Naive thymus-derived CD4-positive, alpha-beta T cell (primary cell): ENCODE results near the gene AACS. TPM values are rescaled to one million over a fixed set of nuclear protein-coding genes. Genes with fewer than 3 reads are reported as not detected.

Experiments used
- ATAC-seq: fragments of 150-1000 bp; cut with Tn5 transposase; 2 replicates; pipeline ENCODE4 v1.10.0; 2021; ENCODE audit warnings: mild to moderate bottlenecking, moderate library complexity
- CTCF ChIA-PET: fragments of 350-600 bp; sonication (Branson Sonifier 250); formaldehyde crosslinking; loops from one replicate; lab custom pipeline; 2021; ENCODE audit warnings: antibody characterized with exemption; lab: Charles Lee
- POLR2A ChIA-PET: fragments of 350-600 bp; sonication (Branson Sonifier 250); formaldehyde crosslinking; loops from one replicate; lab custom pipeline; 2021; ENCODE audit warnings: antibody characterized with exemption, inconsistent platforms; lab: Charles Lee
- DNase-seq, 9 donors: peaks; one replicate each; pipeline versions ENCODE4 v3.0.0 to v3.0.0-alpha.2; 2020 to 2022; ENCODE audit warnings: mixed read lengths in 1 of 9
- H3K27ac ChIP-seq: one replicate; pipeline ENCODE4 v1.7.0; 2013; ENCODE audit warnings: mild to moderate bottlenecking, low read depth, low read length, moderate library complexity
- H3K27me3 ChIP-seq, 2 donors: one replicate each; pipeline ENCODE4 v1.7.0; 2013; ENCODE audit warnings: low read length in 2 of 2, mild to moderate bottlenecking in 2 of 2, moderate library complexity in 2 of 2; ENCODE audit not compliant: control insufficient read depth in 2 of 2, insufficient read depth in 2 of 2
- H3K36me3 ChIP-seq, 3 experiments: 1 replicate in 2 of 3; 2 replicates in 1 of 3; pipeline ENCODE4 v1.7.0; 2013; ENCODE audit warnings: low read length in 3 of 3, mild to moderate bottlenecking in 3 of 3, moderate library complexity in 1 of 3; ENCODE audit not compliant: insufficient read depth in 3 of 3, control insufficient read depth in 2 of 3
- H3K4me1 ChIP-seq, 2 donors: one replicate each; pipeline ENCODE4 v1.7.0; 2013; ENCODE audit warnings: low read length in 2 of 2, mild to moderate bottlenecking in 2 of 2, moderate library complexity in 1 of 2; ENCODE audit not compliant: control insufficient read depth in 2 of 2, insufficient read depth in 2 of 2
- H3K4me3 ChIP-seq: 2 replicates; pipeline ENCODE4 v1.7.0; 2013; ENCODE audit warnings: mild to moderate bottlenecking, low read length
- H3K9me3 ChIP-seq, 3 experiments: 1 replicate in 2 of 3; 2 replicates in 1 of 3; pipeline ENCODE4 v1.7.0; 2013; ENCODE audit warnings: low read length in 3 of 3; ENCODE audit not compliant: control insufficient read depth in 2 of 3
- H3K27ac Mint-ChIP-seq, 9 donors: one replicate each; pipeline ENCODE4 v1.8.0; 2020 to 2022; ENCODE audit warnings: mixed read lengths in 9 of 9, mild to moderate bottlenecking in 8 of 9, moderate library complexity in 5 of 9, inconsistent platforms in 2 of 9
- H3K27me3 Mint-ChIP-seq, 5 donors: one replicate each; pipeline ENCODE4 v1.8.0; 2021 to 2022; ENCODE audit warnings: mixed read lengths in 5 of 5, mild to moderate bottlenecking in 1 of 5
- H3K36me3 Mint-ChIP-seq, 5 donors: one replicate each; pipeline ENCODE4 v1.8.0; 2020 to 2022; ENCODE audit warnings: mixed read lengths in 5 of 5, mild to moderate bottlenecking in 3 of 5, inconsistent platforms in 1 of 5
- H3K4me1 Mint-ChIP-seq, 7 donors: one replicate each; pipeline ENCODE4 v1.8.0; 2020 to 2022; ENCODE audit warnings: mixed read lengths in 7 of 7, mild to moderate bottlenecking in 3 of 7, inconsistent platforms in 1 of 7
- H3K4me3 Mint-ChIP-seq, 10 donors: one replicate each; pipeline ENCODE4 v1.8.0; 2020 to 2022; ENCODE audit warnings: mild to moderate bottlenecking in 10 of 10, mixed read lengths in 10 of 10, moderate library complexity in 6 of 10, inconsistent platforms in 2 of 10
- H3K9me3 Mint-ChIP-seq, 11 donors: one replicate each; pipeline ENCODE4 v1.8.0; 2020 to 2022; ENCODE audit warnings: mixed read lengths in 11 of 11, mild to moderate bottlenecking in 4 of 11, inconsistent platforms in 1 of 11, moderate library complexity in 1 of 11
- intact Hi-C, 2 donors: fragments of 100-400 bp; cut with micrococcal nuclease; formaldehyde crosslinking; loops; one replicate each; pipeline ENCODE4 v1.15.1; 2023
- polyA plus RNA-seq, 2 donors: library from polyadenylated mRNA; unstranded; fragments of 300-500 nt; fragmentation: Illumina TruSeq; gene quantifications; one replicate each; pipeline ENCODE4 v1.2.3, GENCODE V29; 2021
- total RNA-seq, 6 experiments: library from RNA in 5 of 6; stranded (reverse) in 5 of 6; gene quantifications; 1 replicate in 5 of 6; 2 replicates in 1 of 6; pipeline ENCODE4 v1.2.3 and lab custom pipeline; 2021 to 2026

The AACS gene
- total and polyA plus RNA-seq, 7 experiments from 2014 or later, result 11.6 to 21.7 (median 14.8) TPM

DNA sequence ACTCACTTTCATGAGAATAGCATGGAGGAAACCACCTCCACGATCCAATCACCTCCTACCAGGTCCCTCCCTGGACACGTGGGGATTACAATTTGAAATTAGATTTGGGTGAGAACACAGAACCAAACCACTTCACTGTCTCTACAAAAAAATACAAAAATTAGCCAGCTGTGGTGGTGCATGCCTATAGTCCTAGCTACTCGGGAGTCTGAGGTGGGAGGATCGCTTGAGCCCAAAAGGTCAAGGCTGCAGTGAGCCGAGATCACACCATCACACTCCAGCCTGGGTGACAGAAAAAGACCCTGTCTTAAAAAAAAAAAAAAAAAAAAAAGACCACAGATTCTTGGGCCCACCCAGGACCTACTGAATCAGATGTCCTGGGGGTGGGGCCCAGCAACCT is 43.5 kb upstream of the AACS start:
- no peak overlapping the region for H3K4me3 Mint-ChIP-seq
- H3K36me3 Mint-ChIP-seq, result peaks cover 0 to 47% (median 16%) of the 10 kb centered on the region in 5 donors
- no peaks in the 10 kb centered on the region for H3K27me3 Mint-ChIP-seq
- intact Hi-C loops, result no loop called here
- no peaks in the 10 kb centered on the region for H3K4me1 ChIP-seq
- no peaks in the 10 kb centered on the region for H3K9me3 ChIP-seq
- H3K9me3 Mint-ChIP-seq, result no peaks in the 10 kb centered on the region
- ATAC-seq (no peak), DNase-seq (no peak)
- no peak overlapping the region for H3K27ac ChIP-seq
- no peaks in the 10 kb centered on the region for H3K27me3 ChIP-seq
- H3K27ac Mint-ChIP-seq, result no peak overlapping the region
- no peak overlapping the region for H3K4me3 ChIP-seq
- peaks cover 0 to 5% (median 0%) of the 10 kb centered on the region in 3 experiments for H3K36me3 ChIP-seq
- CTCF ChIA-PET, result no interaction called here
- POLR2A ChIA-PET, result no interaction called here
- H3K4me1 Mint-ChIP-seq, result peaks cover 0 to 2% (median 0%) of the 10 kb centered on the region in 7 donors

- Mint-ChIP-seq H3K27ac (no peak overlapping the region), H3K27me3 (no peaks in the 10 kb centered on the region), H3K4me1 (peaks cover 0 to 2% (median 0%) of the 10 kb centered on the region in 7 donors), H3K36me3 (peaks cover 0 to 42% (median 16%) of the 10 kb centered on the region in 5 donors), H3K9me3 (no peaks in the 10 kb centered on the region), H3K4me3 (no peak overlapping the region)
- intact Hi-C loops, result no loop called here
- ATAC-seq, result no peak
- ChIA-PET CTCF (no interaction called here), POLR2A (no interaction called here)
- peaks cover 0 to 5% (median 0%) of the 10 kb centered on the region in 3 experiments for H3K36me3 ChIP-seq
- H3K27ac ChIP-seq, result no peak overlapping the region
- no peaks in the 10 kb centered on the region for H3K4me1 ChIP-seq
- DNase-seq, result no peak
- H3K9me3 ChIP-seq, result no peaks in the 10 kb centered on the region
- no peak overlapping the region for H3K4me3 ChIP-seq
- no peaks in the 10 kb centered on the region for H3K27me3 ChIP-seq
These were observed 42.2 kb upstream of the AACS start for GRCh38 chr12:125023065-125023464.

- Histone ChIP-seq H3K27ac (no peak overlapping the region), H3K27me3 (no peaks in the 10 kb centered on the region), H3K4me3 (no peak overlapping the region), H3K9me3 (no peaks in the 10 kb centered on the region), H3K36me3 (peaks cover 0 to 5% (median 0%) of the 10 kb centered on the region in 3 experiments), H3K4me1 (no peaks in the 10 kb centered on the region)
- ChIA-PET POLR2A (no interaction called here), CTCF (no interaction called here)
- Mint-ChIP-seq H3K9me3 (no peaks in the 10 kb centered on the region), H3K36me3 (peaks cover 0 to 34% (median 15%) of the 10 kb centered on the region in 5 donors), H3K4me3 (no peak overlapping the region), H3K4me1 (peaks cover 0 to 2% (median 0%) of the 10 kb centered on the region in 7 donors), H3K27me3 (no peaks in the 10 kb centered on the region), H3K27ac (no peak overlapping the region)
- intact Hi-C loops, result no loop called here
- DNase-seq (no peak), ATAC-seq (no peak)
These were observed 40.2 kb upstream of the AACS start for GRCh38 chr12:125024949-125025563.

- ATAC-seq (no peak), DNase-seq (no peak)
- Histone ChIP-seq H3K4me3 (no peak overlapping the region), H3K36me3 (peaks cover 0 to 5% (median 0%) of the 10 kb centered on the region in 3 experiments), H3K27ac (no peak overlapping the region), H3K9me3 (no peaks in the 10 kb centered on the region), H3K27me3 (no peaks in the 10 kb centered on the region), H3K4me1 (no peaks in the 10 kb centered on the region)
- Mint-ChIP-seq H3K9me3 (no peaks in the 10 kb centered on the region), H3K4me3 (no peak overlapping the region), H3K27ac (no peak overlapping the region), H3K36me3 (peaks cover 0 to 34% (median 15%) of the 10 kb centered on the region in 5 donors), H3K4me1 (peaks cover 0 to 2% (median 0%) of the 10 kb centered on the region in 7 donors), H3K27me3 (no peaks in the 10 kb centered on the region)
- ChIA-PET POLR2A (no interaction called here), CTCF (no interaction called here)
- intact Hi-C loops, result no loop called here
These were observed 39.5 kb upstream of the AACS start for GRCh38 chr12:125025606-125026235.

DNA sequence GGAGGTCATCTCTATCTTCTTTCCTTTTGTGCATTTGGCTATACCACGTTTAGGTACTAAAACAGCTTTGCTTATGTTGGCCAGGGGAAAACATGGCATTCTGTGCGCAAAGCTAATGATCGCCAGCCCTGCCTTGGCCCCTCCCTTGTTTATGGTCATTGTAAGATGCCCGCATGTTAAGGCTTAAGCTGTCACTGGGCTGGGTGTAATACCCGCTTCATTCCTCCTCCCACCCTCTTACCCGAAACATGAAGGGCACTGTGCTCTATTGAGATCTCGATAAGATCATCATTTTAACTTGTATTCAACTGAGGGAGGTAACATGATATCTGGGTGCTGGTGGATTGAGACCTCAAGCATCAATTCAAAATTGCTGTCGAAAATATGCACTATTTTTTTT is 37.1 kb upstream of the AACS start:
- Histone ChIP-seq H3K4me3 (no peak overlapping the region), H3K36me3 (peaks cover 0 to 5% (median 0%) of the 10 kb centered on the region in 3 experiments), H3K4me1 (no peaks in the 10 kb centered on the region), H3K27me3 (no peaks in the 10 kb centered on the region), H3K27ac (no peak overlapping the region), H3K9me3 (no peaks in the 10 kb centered on the region)
- intact Hi-C loops, result no loop called here
- Mint-ChIP-seq H3K4me3 (no peak overlapping the region), H3K36me3 (peaks cover 0 to 25% (median 9%) of the 10 kb centered on the region in 5 donors), H3K27me3 (no peaks in the 10 kb centered on the region), H3K27ac (no peak overlapping the region), H3K9me3 (no peaks in the 10 kb centered on the region), H3K4me1 (no peaks in the 10 kb centered on the region)
- CTCF ChIA-PET, result no interaction called here
- no peak for ATAC-seq
- DNase-seq, result no peak
- POLR2A ChIA-PET, result no interaction called here

- ChIA-PET CTCF (interaction anchor here (0.5 kb wide), 1 partner anchor 72 kb away, joined by 3 read pairs; no protein-coding TSS in a partner anchor), POLR2A (no interaction called here)
- H3K27ac ChIP-seq, result no peak overlapping the region
- H3K4me3 Mint-ChIP-seq, result no peak overlapping the region
- H3K27me3 Mint-ChIP-seq, result no peaks in the 10 kb centered on the region
- H3K4me1 ChIP-seq, result no peaks in the 10 kb centered on the region
- H3K4me3 ChIP-seq, result no peak overlapping the region
- intact Hi-C loops, result no loop called here
- ATAC-seq (no peak), DNase-seq (no peak)
- no peaks in the 10 kb centered on the region for H3K4me1 Mint-ChIP-seq
- no peaks in the 10 kb centered on the region for H3K9me3 ChIP-seq
- H3K36me3 Mint-ChIP-seq, result peaks cover 0 to 15% (median 6%) of the 10 kb centered on the region in 5 donors
- peaks cover 0 to 4% (median 0%) of the 10 kb centered on the region in 11 donors for H3K9me3 Mint-ChIP-seq
- peaks cover 0 to 4% (median 0%) of the 10 kb centered on the region in 3 experiments for H3K36me3 ChIP-seq
- no peaks in the 10 kb centered on the region for H3K27me3 ChIP-seq
- no peak overlapping the region for H3K27ac Mint-ChIP-seq
These were observed 35.4 kb upstream of the AACS start for GRCh38 chr12:125029761-125030358.
